Endothelial cell (in vitro differentiated cells): ENCODE results near the gene SMIM29. TPM values are rescaled to one million over a fixed set of nuclear protein-coding genes. Genes with fewer than 3 reads are reported as not detected.
"Not testable (repeated sequence)": the region's sequence is repeated elsewhere in the genome, so short reads cannot be mapped to it uniquely, and the experiment has no call there.

ENCODE experiments used
- DNase-seq: peaks from one replicate; pipeline ENCODE4 v3.0.0; 2021; ENCODE audit warnings: low spot score
- H3K27ac Mint-ChIP-seq: one replicate; pipeline ENCODE4 v1.8.0; 2021; ENCODE audit warnings: mixed read lengths, inconsistent platforms; ENCODE audit not compliant: unreplicated experiment
- H3K27me3 Mint-ChIP-seq: one replicate; pipeline ENCODE4 v1.8.0; 2021; ENCODE audit warnings: mild to moderate bottlenecking, moderate library complexity, mixed read lengths, inconsistent platforms; ENCODE audit not compliant: unreplicated experiment
- H3K36me3 Mint-ChIP-seq: one replicate; pipeline ENCODE4 v1.8.0; 2021; ENCODE audit warnings: mild to moderate bottlenecking, low read depth, mixed read lengths, inconsistent platforms; ENCODE audit not compliant: unreplicated experiment
- H3K4me1 Mint-ChIP-seq: one replicate; pipeline ENCODE4 v1.8.0; 2021; ENCODE audit warnings: mild to moderate bottlenecking, mixed read lengths, inconsistent platforms; ENCODE audit not compliant: unreplicated experiment
- H3K4me3 Mint-ChIP-seq: one replicate; pipeline ENCODE4 v1.8.0; 2021; ENCODE audit warnings: mild to moderate bottlenecking, mixed read lengths, inconsistent platforms; ENCODE audit not compliant: unreplicated experiment
- H3K9me3 Mint-ChIP-seq: one replicate; pipeline ENCODE4 v1.8.0; 2021; ENCODE audit warnings: mixed read lengths, inconsistent platforms; ENCODE audit not compliant: unreplicated experiment
- total RNA-seq: library from RNA; stranded (reverse); fragmentation: NEBNext Ultra II Directional; extraction: Animal tissue kit (Norgen Biotek cat#: 25700); gene quantifications from one replicate; pipeline ENCODE4 v1.2.1, GENCODE V29; 2021; ENCODE audit not compliant: unreplicated experiment
- TF ChIP-seq, protein P1 (sequence below): fragments of 200-600 bp; sonication (generic); IDR thresholded peaks from one replicate; pipeline ENCODE4 v1.5.0; 2021; ENCODE audit warnings: antibody characterized with exemption; ENCODE audit not compliant: unreplicated experiment

SMIM29 gene
- total RNA-seq, 1 donor from 2014 or later: 44.3 TPM

DNA sequence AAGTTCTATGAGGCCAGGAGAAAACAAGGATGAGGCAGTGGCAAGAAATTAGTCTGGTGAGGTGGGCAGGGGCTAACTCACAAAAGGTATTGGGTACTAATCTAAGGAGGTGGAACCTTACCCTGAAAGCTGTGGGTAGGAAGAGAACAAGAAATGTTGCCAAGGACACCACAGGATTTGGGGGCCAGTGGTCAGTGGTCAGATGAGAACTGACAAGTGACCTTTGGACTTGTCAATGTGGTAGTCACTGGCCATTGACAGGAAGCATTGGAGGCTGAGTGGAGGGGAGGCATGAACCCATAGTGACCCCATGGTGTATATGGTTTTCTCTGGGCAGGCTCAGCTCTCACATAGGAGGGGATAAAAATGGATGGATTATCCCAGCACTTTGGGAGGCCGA lies 25.3 kb upstream of the SMIM29 start:
- Mint-ChIP-seq H3K27me3 (peaks cover 8% of the 10 kb centered on the region), H3K27ac (peak overlapping the region; percentile 94), H3K4me3 (no peak overlapping the region), H3K9me3 (no peaks in the 10 kb centered on the region), H3K4me1 (peaks cover 58% of the 10 kb centered on the region), H3K36me3 (peaks cover 14% of the 10 kb centered on the region)
- no peak for DNase-seq
- TF ChIP-seq, protein P1, sequence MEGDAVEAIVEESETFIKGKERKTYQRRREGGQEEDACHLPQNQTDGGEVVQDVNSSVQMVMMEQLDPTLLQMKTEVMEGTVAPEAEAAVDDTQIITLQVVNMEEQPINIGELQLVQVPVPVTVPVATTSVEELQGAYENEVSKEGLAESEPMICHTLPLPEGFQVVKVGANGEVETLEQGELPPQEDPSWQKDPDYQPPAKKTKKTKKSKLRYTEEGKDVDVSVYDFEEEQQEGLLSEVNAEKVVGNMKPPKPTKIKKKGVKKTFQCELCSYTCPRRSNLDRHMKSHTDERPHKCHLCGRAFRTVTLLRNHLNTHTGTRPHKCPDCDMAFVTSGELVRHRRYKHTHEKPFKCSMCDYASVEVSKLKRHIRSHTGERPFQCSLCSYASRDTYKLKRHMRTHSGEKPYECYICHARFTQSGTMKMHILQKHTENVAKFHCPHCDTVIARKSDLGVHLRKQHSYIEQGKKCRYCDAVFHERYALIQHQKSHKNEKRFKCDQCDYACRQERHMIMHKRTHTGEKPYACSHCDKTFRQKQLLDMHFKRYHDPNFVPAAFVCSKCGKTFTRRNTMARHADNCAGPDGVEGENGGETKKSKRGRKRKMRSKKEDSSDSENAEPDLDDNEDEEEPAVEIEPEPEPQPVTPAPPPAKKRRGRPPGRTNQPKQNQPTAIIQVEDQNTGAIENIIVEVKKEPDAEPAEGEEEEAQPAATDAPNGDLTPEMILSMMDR: no peak

DNA sequence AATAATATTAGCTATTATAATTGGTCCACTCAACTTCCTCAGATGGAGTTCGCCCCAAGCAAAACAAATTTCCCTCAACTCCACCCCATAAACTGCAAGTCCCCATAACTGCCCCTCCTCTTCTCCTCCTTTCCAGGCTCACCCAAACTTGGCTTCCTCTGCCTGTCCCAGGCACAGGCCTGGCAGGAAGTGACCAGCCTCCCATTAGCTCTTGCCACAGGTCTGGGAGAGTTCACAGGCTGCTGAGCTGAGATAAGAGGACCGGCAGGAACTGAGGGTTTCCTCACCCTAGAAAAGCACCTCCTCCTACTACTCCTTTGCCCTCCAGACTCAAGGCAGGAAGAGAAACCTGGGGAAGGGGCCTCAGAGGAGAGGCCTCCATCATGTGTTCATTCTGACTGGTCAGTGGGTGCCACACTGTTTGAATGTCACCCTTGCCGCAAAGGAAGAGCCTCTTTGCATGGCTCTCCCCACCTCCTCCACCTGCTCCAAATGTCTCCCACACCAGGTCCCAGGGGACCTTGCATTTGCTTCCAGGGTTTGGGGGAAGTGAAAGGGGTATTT lies 24.5 kb upstream of the SMIM29 start:
- Mint-ChIP-seq H3K9me3 (no peaks in the 10 kb centered on the region), H3K4me1 (peaks cover 51% of the 10 kb centered on the region), H3K27me3 (peaks cover 8% of the 10 kb centered on the region), H3K27ac (peak overlapping the region; percentile 94), H3K36me3 (peaks cover 6% of the 10 kb centered on the region), H3K4me3 (no peak overlapping the region)
- peak; percentile 74 for DNase-seq
- TF ChIP-seq, protein P1: no peak

DNA sequence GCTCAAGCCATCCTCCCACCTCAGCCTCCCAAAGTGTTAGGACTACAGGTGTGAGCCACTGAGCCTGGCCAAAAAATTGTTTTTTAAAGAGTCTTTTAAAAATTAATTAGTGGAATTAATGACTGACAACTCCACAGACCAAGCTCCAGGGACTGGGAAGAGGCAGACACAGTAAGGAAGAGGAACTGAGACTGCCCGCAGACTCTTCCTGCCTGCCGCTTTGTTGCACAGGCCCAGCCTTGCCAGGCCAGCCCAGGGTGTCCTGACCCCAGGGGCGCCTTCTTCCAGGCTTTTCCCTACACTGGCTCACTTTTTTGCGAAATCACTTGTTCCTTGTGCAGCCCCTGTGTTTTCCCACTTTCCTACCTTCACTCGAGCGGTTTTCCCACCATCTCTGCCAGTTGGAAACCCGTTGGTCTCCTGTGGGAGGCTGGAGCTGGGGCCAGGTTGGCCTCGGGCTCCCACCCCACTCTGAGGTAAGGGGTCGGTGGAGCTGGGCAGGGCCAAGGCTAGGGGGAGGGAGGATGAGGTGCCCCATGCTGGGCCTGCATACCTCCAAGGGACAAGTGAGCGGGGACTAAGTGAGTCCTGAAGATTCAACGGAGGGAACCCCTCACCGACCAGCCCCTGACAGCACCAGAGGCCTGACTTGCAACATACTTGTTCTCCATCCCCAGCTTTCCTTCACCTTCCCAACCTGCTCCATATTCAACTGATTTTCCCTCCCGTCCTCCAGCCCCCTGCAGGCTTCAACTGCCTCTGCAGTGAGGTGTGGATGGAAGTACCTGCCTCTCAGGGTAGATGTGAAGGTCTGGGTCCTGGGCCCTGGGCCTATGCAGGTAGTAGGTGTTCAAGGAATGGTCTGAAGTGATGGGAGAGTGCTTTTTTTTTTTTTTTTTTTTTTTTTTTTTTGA lies 23.5 kb upstream of the SMIM29 start:
- Mint-ChIP-seq H3K4me1 (peaks cover 46% of the 10 kb centered on the region), H3K4me3 (no peak overlapping the region), H3K27me3 (peaks cover 8% of the 10 kb centered on the region), H3K27ac (peak overlapping the region; percentile 94), H3K9me3 (no peaks in the 10 kb centered on the region), H3K36me3 (peaks cover 4% of the 10 kb centered on the region)
- TF ChIP-seq, protein P1: no peak
- peak; percentile 22 for DNase-seq

DNA sequence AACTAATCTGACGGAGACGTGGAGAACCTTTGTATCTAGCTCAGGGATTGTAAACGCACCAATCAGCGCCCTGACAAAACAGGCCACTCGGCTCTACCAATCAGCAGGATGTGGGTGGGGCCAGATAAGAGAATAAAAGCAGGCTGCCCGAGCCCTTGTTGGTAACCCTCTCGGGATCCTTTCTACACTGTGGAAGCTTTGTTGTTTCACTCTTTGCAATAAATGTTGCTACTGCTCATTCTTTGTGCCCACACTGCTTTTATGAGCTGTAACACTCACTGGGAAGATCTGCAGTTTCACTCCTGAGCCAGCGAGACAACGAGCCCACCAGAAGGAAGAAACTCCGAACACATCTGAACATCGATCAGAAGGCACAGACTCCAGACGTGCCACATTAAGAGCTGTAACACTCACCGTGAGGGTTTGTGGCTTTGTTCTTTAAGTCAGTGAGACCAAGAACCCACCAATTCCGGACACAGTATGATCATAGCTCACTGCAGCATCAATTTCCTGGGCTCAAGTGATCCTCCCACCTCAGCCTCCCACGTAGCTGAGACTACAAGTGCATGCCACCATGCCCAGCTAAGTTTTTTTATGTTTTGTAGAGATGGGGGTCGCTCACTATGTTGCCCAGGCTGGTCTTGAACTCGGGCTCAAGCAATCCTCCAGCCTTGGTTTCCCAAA lies 21.0 kb upstream of the SMIM29 start:
- H3K27me3 Mint-ChIP-seq, H3K4me3 Mint-ChIP-seq, H3K27ac Mint-ChIP-seq, H3K9me3 Mint-ChIP-seq, DNase-seq, H3K36me3 Mint-ChIP-seq: not testable (repeated sequence)
- peaks cover 28% of the 10 kb centered on the region for H3K4me1 Mint-ChIP-seq

DNA sequence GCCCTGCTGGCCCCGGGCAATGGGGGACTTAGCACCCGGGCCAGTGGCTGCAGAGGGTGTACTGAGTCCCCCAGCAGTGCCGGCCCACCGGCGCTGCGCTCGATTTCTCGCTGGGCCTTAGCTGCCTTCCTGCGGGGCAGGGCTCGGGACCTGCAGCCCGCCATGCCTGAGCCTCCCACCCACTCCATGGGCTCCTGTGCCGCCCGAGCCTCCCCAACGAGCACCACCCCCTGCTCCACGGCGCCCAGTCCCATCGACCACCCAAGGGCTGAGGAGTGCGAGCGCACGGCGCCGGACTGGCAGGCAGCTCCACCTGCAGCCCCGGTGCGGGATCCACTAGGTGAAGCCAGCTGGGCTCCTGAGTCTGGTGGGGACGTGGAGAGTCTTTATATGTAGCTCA lies 20.3 kb upstream of the SMIM29 start:
- not testable (repeated sequence) for H3K27me3 Mint-ChIP-seq, H3K27ac Mint-ChIP-seq, H3K4me3 Mint-ChIP-seq, DNase-seq, H3K9me3 Mint-ChIP-seq
- Mint-ChIP-seq H3K36me3 (peaks cover 15% of the 10 kb centered on the region), H3K4me1 (peaks cover 23% of the 10 kb centered on the region)
